GM18951 (cell line): ENCODE data around the gene USP48.
"Not testable (repeated sequence)": the region's sequence is repeated elsewhere in the genome, so short reads cannot be mapped to it uniquely, and the experiment has no call there.

ENCODE experiments used
- POLR2A ChIP-seq: IDR thresholded peaks from 4 replicates; pipeline ENCODE4 v1.6.1; 2011; ENCODE audit warnings: mild to moderate bottlenecking; ENCODE audit not compliant: insufficient read length, insufficient read depth; ENCODE audit errors: extremely low read depth
- in situ Hi-C: fragments of 300-500 bp; cut with MboI; formaldehyde crosslinking; loops from one replicate; pipeline ENCODE4 v1.12.0; 2022; ENCODE audit warnings: low sequenced_read_pairs, mixed read lengths, inconsistent platforms; ENCODE audit not compliant: unreplicated experiment

USP48 gene

DNA sequence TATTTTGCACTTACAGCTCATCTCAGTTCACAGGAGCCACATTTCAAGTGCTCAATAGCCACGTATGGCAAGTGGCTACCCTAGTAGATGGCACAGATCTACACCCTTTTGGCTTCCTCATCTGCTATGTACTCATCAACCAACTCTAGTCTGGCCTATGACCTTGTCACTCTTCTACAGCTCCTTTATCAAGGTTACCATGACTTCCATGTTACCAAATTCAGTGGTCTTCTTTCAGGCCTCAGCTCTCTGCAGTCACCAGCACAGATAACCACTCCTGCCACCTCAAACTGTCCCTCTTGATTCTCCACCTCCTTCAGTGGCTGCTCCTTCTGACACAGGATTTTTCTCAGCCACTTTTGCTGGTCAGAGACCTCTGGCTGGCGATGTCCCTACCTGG is 11.7 kb upstream of the USP48 start:
- no peak for TF ChIP-seq POLR2A
- in situ Hi-C loops: no loop called here

DNA sequence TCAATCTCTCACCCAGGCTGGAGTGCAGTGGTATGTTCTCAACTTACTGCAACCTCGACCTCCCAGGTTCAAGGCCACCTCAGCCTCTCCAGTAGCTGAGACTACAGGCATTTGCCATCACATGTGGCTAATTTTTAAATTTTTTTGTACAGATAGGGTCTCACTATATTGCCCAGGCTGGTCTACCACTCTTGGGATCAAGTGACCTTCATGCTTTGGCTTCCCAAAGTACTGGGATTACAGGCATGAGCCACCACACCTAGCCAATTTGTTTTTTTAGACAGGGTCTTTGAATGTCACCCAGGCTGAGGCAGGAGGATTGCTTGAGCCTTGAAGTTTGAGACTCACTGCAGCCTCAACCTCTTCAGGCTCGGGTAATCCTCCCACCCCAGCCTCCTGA is 10.2 kb upstream of the USP48 start:
- in situ Hi-C loops: no loop called here
- no peak for TF ChIP-seq POLR2A

DNA sequence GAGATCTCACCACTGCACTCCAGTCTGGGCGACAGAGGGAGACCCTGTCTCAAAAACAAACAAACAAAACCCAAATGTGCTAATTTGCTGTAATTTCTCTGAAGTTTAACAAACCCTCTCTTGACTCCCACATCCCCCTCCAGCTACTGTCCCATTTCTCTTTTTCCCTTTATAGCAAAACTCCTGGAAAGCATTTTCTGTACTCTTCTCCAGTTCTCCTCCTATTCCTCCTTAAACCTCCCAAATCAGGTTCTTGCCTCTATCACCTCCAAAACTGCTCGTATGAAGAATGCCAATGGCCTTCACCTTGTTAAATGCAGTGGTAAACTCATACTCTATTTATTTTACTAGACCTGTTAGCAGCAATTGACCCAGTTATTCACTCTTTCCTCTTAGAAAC is 3.7 kb upstream of the USP48 start:
- TF ChIP-seq POLR2A: no peak
- in situ Hi-C loops: no loop called here

DNA sequence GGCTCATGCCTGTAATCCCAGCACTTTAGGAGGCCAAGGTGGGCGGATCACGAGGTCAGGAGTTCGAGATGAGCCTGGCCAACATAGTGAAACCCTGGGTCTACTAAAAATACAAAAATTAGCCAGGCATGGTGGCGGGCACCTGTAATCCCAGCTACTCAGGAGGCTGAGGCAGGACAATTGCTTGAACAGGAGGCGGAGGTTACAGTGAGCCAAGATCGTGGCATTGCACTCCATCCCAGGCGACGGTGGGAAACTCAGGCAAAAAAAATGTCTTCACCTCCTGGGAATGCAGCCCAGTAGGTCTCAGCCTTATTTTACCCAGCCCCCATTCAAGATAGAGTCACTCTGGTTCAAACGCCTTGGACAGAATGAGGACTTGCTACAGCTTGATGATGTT is 2.8 kb upstream of the USP48 start:
- in situ Hi-C loops: not testable (repeated sequence)

DNA sequence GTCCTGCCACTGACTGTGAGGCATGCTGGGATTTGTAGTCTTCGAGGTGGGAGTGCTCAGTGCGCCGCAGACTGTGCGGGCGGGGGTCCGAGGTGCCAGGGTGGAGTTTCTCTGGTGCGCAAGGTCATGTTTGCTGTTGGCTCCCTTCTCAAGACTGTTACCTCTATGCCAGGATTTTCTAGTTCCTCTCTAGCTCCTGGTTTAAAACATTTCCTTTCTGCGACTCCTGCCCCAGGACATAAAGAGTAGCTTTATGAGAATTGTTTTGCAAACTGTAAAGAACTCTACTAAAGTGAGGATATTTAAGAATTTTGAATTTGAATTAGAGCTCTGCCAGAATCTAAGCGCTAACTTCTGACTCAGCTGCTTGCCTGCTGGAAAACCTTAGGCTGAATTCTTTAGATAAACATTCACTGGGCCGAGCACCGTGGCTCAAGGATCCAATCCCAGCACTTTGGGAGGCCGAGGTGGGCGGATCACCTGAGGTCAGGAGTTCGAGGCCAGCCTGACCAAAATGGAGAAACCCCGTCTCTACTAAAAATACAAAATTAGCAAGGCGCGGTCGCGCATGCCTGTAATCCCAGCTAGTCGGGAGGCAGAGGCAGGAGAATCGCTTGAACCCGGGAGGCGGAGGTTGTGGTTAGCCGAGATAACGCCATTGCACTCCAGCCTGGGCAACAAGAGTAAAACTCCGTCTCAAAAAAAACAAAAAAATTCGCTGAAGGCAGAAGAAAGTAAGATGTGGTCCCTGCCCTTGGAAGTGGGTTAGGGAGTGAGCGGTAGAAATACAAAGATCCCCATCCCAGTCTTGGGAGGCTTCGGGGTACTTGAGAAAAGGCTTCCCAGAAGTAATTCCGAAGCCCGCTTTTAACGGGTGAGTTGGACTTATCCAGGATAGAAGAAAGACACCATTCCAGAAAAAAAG is 992 bp upstream of the USP48 start:
- no peak for TF ChIP-seq POLR2A
- in situ Hi-C loops: no loop called here

DNA sequence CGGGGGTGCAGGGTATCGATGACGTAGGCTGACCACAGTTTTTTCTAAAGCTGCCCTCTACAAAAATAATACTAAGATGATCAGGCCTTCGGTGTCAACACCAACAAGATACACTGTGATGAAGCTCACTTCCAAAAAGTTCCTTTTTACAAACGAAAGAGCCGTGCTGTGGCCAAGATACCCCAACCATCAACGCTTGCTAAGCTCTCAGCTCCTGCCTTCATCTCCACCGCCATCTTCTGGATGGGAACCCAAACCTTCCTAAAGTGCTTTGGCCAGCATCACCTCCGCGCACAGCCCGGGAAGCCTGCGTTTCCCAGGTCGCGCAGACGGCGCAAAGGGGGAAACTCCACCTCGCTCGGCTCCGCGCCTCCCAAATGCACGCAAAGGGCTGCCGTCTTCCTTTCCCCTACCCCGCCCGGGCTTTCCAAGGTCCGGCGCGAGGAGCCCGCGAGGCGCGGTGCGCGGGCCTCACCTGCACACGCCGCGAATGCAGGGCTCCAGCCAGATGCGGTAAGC is 541 bp downstream of the USP48 start:
- in situ Hi-C loops: no loop called here
- TF ChIP-seq POLR2A: no peak

DNA sequence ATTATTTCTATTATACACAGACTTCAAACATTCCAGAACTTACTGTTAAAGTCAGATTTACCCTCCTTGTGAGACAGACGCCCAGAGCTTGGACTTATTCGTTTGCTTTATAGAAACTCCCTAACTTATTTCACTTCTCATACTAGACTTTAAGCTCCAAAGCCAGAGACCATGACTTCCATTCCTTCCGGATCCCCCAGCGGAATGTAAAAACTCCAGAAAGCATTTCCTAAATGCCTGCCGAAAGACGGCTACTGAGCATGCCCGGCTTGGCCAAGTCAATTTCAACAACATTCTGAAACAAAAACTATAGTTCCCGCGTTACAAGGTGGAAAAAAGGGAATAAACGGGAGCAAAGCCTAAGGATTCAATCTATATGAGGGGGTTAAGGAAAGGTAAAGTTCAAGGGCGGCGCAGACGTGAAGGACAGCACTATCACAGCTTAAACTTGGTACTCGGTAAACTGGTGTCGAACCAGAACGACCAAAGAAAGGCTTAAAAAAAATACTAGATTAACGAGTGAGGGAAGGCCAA is 1.1 kb downstream of the USP48 start:
- peak; percentile 23 for TF ChIP-seq POLR2A
- in situ Hi-C loops: no loop called here

DNA sequence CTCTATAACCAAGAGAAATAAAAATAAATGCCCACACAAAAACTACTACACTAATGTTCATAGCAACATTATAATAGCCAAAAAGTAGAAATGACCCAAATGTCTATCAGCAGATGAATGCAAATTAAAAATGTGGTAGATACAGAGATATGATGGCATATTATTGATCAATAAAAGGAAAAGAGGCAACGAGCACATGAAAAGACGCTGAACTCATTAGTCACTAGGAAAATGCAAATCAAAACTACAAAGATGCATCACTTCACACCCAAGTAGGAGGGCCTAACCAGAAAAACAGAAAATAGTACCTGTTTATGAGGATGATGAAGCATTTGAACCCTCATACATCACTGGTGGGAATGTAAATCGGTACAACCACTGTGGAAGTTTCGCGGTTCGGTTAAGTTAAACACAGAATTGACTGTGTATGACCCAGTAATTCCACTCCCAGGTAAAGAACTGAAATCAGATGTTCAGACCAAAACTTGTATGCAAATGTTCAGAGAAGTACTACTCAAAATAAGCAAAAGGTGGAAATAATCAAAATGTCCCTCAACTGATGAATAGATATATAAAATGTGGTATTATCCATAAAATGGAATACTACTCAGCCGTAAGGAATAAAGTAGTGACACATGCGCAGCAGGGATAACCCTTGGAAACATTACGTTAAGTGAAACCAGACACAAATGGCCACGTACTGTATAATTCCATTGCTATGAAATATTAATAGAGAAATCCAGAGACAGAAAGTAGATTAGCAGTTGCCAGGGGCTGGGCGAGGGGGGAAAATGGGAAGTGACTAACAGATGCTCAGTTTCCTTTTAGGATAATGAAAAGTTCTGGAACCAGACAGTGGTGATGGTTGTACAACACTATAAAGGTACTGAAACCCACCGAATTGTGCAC is 3.1 kb downstream of the USP48 start:
- TF ChIP-seq POLR2A: no peak
- in situ Hi-C loops: no loop called here

DNA sequence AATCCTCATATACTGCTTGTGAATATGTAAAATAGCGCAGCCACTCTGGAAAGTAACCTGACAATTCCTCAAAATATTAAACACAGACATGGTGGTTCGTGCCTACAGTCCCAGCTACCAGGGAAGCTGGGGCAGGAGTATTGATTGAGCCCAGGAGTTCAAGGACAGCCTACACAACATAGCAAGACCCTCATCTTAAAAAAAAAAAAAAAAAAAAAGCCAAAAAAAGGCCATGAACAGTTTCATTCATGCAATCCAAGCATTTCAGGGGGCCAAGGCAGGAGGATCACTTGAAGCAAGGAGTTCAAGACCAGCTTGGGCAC is 4.6 kb downstream of the USP48 start:
- in situ Hi-C loops: no loop called here
- TF ChIP-seq POLR2A: no peak

DNA sequence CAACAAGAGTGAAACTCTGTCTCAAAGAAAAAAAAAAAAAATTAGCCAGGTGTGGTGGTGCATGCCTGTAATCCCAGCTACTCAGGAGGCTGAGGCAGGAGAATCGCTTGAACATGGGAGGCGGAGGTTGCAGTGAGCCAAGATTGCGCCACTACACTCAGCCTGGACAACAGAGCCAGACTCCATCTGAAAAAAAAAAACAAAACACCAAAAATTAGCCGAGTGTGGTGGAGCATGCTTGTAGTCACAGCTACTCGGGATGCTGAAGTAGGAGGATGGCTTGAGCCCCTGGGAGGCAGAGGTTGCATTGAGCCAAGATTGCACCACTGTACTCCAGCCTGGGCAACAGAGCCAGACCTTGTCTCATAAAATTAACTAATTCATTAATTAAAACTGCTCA is 6.0 kb downstream of the USP48 start:
- in situ Hi-C loops: not testable (repeated sequence)

DNA sequence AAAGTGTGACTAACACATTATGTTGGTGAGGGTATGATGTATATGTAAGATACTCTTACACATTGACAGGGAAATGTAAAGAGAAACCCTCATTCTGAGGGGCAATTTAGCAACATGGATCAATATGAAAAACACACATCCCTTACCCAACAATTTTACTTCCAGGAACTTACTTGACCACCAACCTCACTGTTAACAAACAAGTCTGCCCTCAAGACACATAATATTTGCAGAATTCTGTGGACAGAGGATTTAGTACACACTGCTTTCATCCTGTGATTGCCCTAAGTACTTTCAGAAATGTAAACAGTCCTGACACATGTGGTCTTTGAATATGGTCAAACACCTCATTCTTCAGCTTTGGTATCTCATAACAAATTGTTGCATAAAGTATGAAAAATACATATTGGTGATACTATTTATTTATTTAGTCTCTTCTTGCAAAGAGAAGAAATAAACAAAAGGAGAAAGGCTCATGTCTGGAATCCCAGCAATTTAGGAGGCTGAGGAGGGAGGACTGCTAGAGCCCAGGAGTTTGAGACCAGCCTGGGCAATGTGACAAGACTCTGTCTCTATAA is 6.9 kb downstream of the USP48 start:
- no peak for TF ChIP-seq POLR2A
- in situ Hi-C loops: no loop called here

DNA sequence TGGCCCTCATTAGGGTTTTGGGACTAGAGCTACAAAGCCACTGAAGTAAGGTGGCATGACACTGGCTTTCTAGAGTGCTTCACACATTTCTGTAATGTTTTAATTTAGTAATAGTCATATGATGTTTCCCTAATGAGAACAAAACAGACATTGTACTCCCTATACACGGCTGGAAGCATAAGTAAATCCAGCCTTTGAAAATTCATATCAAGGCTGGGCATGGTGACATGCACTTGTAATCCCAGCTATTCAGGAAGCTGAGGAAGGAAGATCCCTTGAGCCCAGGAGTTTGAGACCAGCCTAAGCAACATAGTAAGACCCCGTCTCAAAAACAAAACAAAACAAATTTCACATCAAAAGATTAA is 7.4 kb downstream of the USP48 start:
- no peak for TF ChIP-seq POLR2A
- in situ Hi-C loops: no loop called here

DNA sequence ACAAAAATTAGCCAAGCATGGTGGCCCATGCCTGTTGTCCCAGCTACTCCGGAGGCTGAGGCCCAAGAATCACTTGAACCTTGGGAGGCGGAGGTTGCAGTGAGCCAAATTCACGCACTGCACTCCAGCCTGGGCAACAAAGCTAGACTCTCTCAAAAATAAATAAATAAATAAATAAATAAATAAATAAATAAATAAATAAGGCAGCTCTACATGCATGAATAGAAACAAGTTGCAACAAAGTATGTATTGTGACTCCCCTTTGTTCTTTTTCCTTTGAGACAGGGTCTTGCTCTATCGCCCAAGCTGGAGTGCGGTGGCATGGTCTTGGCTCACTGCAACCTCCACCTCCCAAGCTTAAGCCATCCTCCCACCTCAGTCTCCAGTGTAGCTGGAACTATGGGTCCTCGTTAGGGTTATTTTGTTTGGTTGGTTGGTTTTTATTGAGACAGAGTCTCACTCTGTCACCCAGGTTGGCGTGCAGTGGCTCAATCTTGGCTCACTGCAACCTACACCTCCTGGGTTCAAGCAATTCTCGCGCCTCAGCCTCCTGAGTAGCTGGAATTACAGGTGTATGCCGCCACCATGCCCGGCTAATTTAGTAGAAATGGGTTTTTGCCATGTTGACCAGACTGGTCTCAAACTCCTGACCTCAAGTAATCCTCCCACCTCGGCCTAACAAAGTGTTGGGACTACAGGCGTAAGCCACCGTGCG is 8.0 kb downstream of the USP48 start:
- TF ChIP-seq POLR2A: no peak

DNA sequence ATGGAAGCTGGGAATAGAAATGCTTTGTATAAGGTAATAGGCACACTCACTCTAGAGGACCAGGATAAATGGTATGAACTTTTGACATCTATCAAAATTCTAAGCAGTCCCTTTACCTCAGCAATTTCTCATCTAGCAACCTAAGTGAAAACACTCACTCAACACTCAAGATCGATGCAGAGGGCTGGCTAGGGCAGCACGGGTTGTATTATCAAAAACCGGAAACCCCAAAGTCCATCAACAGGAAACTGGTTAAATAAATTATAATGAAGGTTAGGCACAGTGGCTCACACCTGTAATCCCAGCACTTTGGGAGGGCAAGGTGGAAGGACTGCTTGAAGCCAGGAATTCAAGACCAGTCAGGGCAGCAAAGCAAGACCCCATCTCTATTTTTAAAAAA is 9.4 kb downstream of the USP48 start:
- no peak for TF ChIP-seq POLR2A
- in situ Hi-C loops: no loop called here

More for the DNA sequence above, 8.0 kb downstream of the USP48 start:
- in situ Hi-C loops: no loop called here

DNA sequence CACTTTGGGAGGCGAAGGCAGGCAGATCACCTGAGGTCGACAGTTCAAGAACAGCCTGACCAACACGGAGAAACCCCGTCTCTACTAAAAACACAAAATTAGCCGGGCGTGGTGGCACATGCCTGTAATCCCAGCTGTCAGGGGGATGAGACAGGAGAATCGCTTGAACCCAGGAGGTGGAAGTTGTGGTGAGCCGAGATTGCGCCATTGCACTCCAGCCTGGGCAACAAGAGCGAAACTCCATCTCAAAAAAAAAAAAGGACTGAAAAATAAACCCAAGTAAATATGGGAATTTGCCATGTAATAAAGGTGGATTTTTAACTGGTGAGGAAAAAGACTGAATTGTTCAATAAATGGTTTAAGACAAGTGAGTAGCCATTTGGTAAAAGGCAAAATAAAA is 11.3 kb downstream of the USP48 start:
- in situ Hi-C loops: not testable (repeated sequence)

DNA sequence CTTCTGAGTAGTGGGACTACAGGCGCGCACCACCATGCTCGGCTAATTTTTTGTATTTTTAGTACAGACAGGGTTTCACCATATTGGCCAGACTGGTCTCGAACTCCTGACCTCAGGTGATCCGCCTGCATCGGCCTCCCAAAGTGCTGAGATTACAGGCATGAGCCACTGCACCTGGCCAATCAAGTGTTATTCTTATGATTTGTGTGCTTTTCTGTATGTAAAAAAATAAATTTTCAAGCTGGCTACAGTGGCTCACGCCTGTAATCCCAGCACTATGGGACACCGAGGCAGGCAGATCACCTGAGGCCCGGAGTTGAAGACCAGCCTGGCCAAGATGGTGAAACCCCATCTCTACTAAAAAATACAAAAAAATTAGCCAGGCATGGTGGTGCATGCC is 12.3 kb downstream of the USP48 start:
- in situ Hi-C loops: not testable (repeated sequence)
